NCI-H2227 (cell line): ENCODE measurements around the gene ZNF530.
A peak's percentile ranks its signal among the peaks of the same experiment; 100 is the strongest.

Experiments
- DNase-seq: peaks from one replicate; lab custom pipeline; 2025; ENCODE audit not compliant: unreplicated experiment; lab: John Stamatoyannopoulos, UW

ZNF530 gene

GRCh38 chr19:57599761-57600383 lies at the start of gene ZNF530:
Gene ZNF530, plus strand, starts transcription at chr19:57599885. Its CDS starts 4,461 bp downstream, at chr19:57604346.
- peak; percentile 99 for DNase-seq

GRCh38 chr19:57552432-57552831 lies 47.3 kb upstream of the ZNF530 start:
- DNase-seq: no peak

GRCh38 chr19:57557659-57558058 lies 42.0 kb upstream of the ZNF530 start:
- no peak for DNase-seq

- DNase-seq: no peak
Measured at GRCh38 chr19:57558525-57558924, 41.2 kb upstream of the ZNF530 start.

- peak; percentile 54 for DNase-seq
Measured at GRCh38 chr19:57559008-57559403, 40.7 kb upstream of the ZNF530 start.

- DNase-seq: peak; percentile 96
Measured at GRCh38 chr19:57559404-57560025, 40.2 kb upstream of the ZNF530 start, which contains the start of gene ZNF550. Gene ZNF550, minus strand, starts transcription at chr19:57559863. Its CDS starts 181 bp downstream, at chr19:57559682.

GRCh38 chr19:57560049-57560491 lies 39.6 kb upstream of the ZNF530 start:
- no peak for DNase-seq

- DNase-seq: no peak
Measured at GRCh38 chr19:57563547-57563946, 36.1 kb upstream of the ZNF530 start.

GRCh38 chr19:57566396-57567265 lies 33.1 kb upstream of the ZNF530 start:
- DNase-seq: peak; percentile 58

- no peak for DNase-seq
Measured at GRCh38 chr19:57570707-57571106, 29.0 kb upstream of the ZNF530 start.

- DNase-seq: no peak
Measured at GRCh38 chr19:57572415-57572947, 27.2 kb upstream of the ZNF530 start.

- DNase-seq: no peak
Measured at GRCh38 chr19:57576661-57577060, 23.0 kb upstream of the ZNF530 start.

- DNase-seq: peak; percentile 100
Measured at GRCh38 chr19:57578487-57579205, 21.0 kb upstream of the ZNF530 start, which contains the start of gene ZNF416. Gene ZNF416, minus strand, starts transcription at chr19:57578911. Its CDS starts 207 bp downstream, at chr19:57578704.

- DNase-seq: no peak
Measured at GRCh38 chr19:57583104-57583520, 16.6 kb upstream of the ZNF530 start.

GRCh38 chr19:57583521-57584416 lies 15.9 kb upstream of the ZNF530 start, which contains the start of gene ZIK1:
Gene ZIK1, plus strand, starts transcription at chr19:57584145. Its CDS starts 212 bp downstream, at chr19:57584357.
- peak; percentile 96 for DNase-seq

- DNase-seq: no peak
Measured at GRCh38 chr19:57587529-57587928, 12.2 kb upstream of the ZNF530 start.

- no peak for DNase-seq
Measured at GRCh38 chr19:57599377-57599760, 316 bp upstream of the ZNF530 start.

- no peak for DNase-seq
Measured at GRCh38 chr19:57606931-57607330, 7.2 kb downstream of the ZNF530 start.

GRCh38 chr19:57611113-57611512 lies 11.4 kb downstream of the ZNF530 start:
- DNase-seq: no peak
